Left ventricle myocardium inferior (tissue), 1 donor: ENCODE data around the gene HMOX1. TPM values are rescaled to one million over a fixed set of nuclear protein-coding genes. Genes with fewer than 3 reads are reported as not detected.

Source experiments
- DNase-seq: peaks from one replicate; pipeline ENCODE4 v3.0.0-alpha.2; 2020
- H3K27ac ChIP-seq: fragments of 200-600 bp; replicated peaks from 2 replicates; pipeline ENCODE4 v1.8.0; 2021
- H3K27me3 ChIP-seq: fragments of 200-600 bp; 2 replicates; pipeline ENCODE4 v1.8.0; 2021; ENCODE audit warnings: low read depth
- H3K36me3 ChIP-seq: fragments of 200-600 bp; 2 replicates; pipeline ENCODE4 v1.8.0; 2021
- H3K4me1 ChIP-seq: fragments of 200-600 bp; 2 replicates; pipeline ENCODE4 v1.8.0; 2021
- H3K4me3 ChIP-seq: fragments of 200-600 bp; 2 replicates; pipeline ENCODE4 v1.8.0; 2021; ENCODE audit warnings: mild to moderate bottlenecking, moderate library complexity
- H3K9me3 ChIP-seq: fragments of 200-600 bp; replicated peaks from 2 replicates; pipeline ENCODE4 v1.8.0; 2021
- intact Hi-C: fragments of 100-400 bp; cut with micrococcal nuclease; formaldehyde crosslinking; loops from one replicate; pipeline ENCODE4 v1.11.0; 2022
- total RNA-seq: library from RNA; stranded (reverse); fragmentation: NEBNext Ultra II Directional; extraction: Animal tissue kit (Norgen Biotek cat#: 25700); gene quantifications from one replicate; pipeline ENCODE4 v1.2.1, GENCODE V29; 2021
- TF ChIP-seq, protein P1 (sequence below): fragments of 200-600 bp; IDR thresholded peaks from 2 replicates; pipeline ENCODE4 v1.8.0; 2021; ENCODE audit warnings: antibody characterized with exemption, mild to moderate bottlenecking, borderline replicate concordance
- donor health status: DM: no; HTN: yes; CAD: no; lungs with severe emphysema.

Gene HMOX1
- total RNA-seq, 1 donor from 2014 or later: 4.8 TPM

DNA sequence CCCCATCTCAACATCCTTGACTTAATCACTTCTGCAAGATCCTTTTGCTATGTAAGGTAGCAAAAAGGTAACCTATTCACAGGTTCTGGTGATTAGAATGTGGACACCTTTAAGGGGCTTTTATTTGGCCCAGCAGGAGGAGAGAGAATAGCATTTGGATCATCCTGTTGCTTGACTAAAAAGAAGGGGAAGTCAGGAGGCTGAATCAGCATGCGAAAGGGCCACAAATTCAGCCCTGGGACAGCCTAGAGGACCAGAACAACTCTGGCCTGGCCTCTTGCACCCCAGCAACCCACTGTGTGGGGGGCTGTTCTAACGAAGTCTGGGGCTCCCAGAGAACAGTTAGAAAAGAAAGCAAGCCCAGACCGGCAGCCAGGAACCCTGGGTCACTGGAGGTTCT, 3.2 kb upstream of the HMOX1 start:
- Histone ChIP-seq H3K36me3 (no peaks in the 10 kb centered on the region), H3K27ac (peak overlapping the region; percentile 79), H3K4me3 (no peak overlapping the region), H3K27me3 (no peaks in the 10 kb centered on the region), H3K9me3 (no peaks in the 10 kb centered on the region), H3K4me1 (peaks cover 30% of the 10 kb centered on the region)
- TF ChIP-seq, protein P1, sequence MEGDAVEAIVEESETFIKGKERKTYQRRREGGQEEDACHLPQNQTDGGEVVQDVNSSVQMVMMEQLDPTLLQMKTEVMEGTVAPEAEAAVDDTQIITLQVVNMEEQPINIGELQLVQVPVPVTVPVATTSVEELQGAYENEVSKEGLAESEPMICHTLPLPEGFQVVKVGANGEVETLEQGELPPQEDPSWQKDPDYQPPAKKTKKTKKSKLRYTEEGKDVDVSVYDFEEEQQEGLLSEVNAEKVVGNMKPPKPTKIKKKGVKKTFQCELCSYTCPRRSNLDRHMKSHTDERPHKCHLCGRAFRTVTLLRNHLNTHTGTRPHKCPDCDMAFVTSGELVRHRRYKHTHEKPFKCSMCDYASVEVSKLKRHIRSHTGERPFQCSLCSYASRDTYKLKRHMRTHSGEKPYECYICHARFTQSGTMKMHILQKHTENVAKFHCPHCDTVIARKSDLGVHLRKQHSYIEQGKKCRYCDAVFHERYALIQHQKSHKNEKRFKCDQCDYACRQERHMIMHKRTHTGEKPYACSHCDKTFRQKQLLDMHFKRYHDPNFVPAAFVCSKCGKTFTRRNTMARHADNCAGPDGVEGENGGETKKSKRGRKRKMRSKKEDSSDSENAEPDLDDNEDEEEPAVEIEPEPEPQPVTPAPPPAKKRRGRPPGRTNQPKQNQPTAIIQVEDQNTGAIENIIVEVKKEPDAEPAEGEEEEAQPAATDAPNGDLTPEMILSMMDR: no peak
- DNase-seq: no peak
- intact Hi-C loops: no loop called here

- H3K27ac ChIP-seq: no peak overlapping the region
- TF ChIP-seq, protein P1: no peak
- H3K4me3 ChIP-seq: no peak overlapping the region
- H3K9me3 ChIP-seq: no peaks in the 10 kb centered on the region
- no peaks in the 10 kb centered on the region for H3K27me3 ChIP-seq
- intact Hi-C loops: no loop called here
- H3K4me1 ChIP-seq: peaks cover 30% of the 10 kb centered on the region
- H3K36me3 ChIP-seq: no peaks in the 10 kb centered on the region
- no peak for DNase-seq
Measured at GRCh38 chr22:35378621-35379020, 2.3 kb upstream of the HMOX1 start.

- intact Hi-C loops: no loop called here
- peaks cover 30% of the 10 kb centered on the region for H3K4me1 ChIP-seq
- H3K9me3 ChIP-seq: no peaks in the 10 kb centered on the region
- TF ChIP-seq, protein P1: no peak
- no peak overlapping the region for H3K4me3 ChIP-seq
- no peak overlapping the region for H3K27ac ChIP-seq
- H3K36me3 ChIP-seq: no peaks in the 10 kb centered on the region
- DNase-seq: no peak
- H3K27me3 ChIP-seq: no peaks in the 10 kb centered on the region
Measured at GRCh38 chr22:35379146-35379993, 1.5 kb upstream of the HMOX1 start.

DNA sequence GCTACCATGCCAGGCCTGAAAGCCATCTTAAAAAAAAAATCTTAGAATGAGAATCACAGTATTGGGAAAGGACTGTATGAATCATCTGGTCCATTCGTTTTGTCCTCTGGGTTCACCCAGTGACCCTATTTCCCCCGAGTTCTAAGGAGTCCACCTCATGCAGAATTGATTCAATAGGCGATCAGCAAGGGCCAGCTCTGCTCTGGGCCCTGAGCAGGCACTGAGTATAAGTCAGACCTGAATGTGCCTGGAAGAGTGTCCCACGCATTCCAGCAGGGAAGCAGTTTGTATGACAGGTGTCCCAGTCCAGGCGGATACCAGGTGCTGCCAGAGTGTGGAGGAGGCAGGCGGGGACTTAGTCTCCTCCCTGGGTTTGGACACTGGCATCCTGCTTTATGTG, 883 bp upstream of the HMOX1 start:
- TF ChIP-seq, protein P1: no peak
- Histone ChIP-seq H3K27me3 (no peaks in the 10 kb centered on the region), H3K27ac (peak overlapping the region; percentile 70), H3K9me3 (no peaks in the 10 kb centered on the region), H3K4me1 (peaks cover 30% of the 10 kb centered on the region), H3K4me3 (no peak overlapping the region), H3K36me3 (no peaks in the 10 kb centered on the region)
- intact Hi-C loops: no loop called here
- no peak for DNase-seq

- H3K27me3 ChIP-seq: no peaks in the 10 kb centered on the region
- H3K4me3 ChIP-seq: peak overlapping the region; percentile 66
- intact Hi-C loops: no loop called here
- H3K27ac ChIP-seq: peak overlapping the region; percentile 70
- H3K9me3 ChIP-seq: no peaks in the 10 kb centered on the region
- DNase-seq: no peak
- H3K36me3 ChIP-seq: no peaks in the 10 kb centered on the region
- TF ChIP-seq, protein P1: no peak
- H3K4me1 ChIP-seq: peaks cover 24% of the 10 kb centered on the region
Measured at GRCh38 chr22:35381424-35382009, 621 bp downstream of the HMOX1 start.
